GM12873 (cell line): ENCODE measurements around the gene MAP3K9.

Experiments used
- TF ChIP-seq, protein P1 (sequence below): IDR thresholded peaks from 2 replicates; pipeline ENCODE4 v1.5.1; 2012; ENCODE audit warnings: low read depth, mild to moderate bottlenecking, moderate library complexity, low read length, control low read depth; ENCODE audit not compliant: insufficient read depth; ENCODE audit errors: missing control alignments

The MAP3K9 gene

DNA sequence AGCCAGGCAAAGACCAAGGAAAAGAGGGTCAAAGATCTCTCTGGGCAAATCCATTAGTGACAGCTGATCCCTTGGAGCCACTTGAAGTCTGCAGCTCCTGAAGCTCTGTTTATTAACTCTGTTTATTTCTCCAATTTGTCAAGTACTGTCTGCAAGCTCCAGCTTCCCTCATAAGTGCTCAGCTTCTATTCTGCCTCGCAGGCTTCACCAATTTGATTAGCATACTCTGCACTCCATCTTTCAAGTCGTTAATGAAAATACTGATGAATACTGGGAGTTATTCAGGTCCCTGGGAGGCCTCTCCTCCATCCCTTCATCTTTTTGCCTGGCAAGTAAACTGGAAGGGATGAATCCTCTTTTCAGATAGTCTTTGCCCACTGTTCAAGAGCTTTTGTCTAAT lies 113.3 kb downstream of the MAP3K9 start:
- TF ChIP-seq, protein P1, sequence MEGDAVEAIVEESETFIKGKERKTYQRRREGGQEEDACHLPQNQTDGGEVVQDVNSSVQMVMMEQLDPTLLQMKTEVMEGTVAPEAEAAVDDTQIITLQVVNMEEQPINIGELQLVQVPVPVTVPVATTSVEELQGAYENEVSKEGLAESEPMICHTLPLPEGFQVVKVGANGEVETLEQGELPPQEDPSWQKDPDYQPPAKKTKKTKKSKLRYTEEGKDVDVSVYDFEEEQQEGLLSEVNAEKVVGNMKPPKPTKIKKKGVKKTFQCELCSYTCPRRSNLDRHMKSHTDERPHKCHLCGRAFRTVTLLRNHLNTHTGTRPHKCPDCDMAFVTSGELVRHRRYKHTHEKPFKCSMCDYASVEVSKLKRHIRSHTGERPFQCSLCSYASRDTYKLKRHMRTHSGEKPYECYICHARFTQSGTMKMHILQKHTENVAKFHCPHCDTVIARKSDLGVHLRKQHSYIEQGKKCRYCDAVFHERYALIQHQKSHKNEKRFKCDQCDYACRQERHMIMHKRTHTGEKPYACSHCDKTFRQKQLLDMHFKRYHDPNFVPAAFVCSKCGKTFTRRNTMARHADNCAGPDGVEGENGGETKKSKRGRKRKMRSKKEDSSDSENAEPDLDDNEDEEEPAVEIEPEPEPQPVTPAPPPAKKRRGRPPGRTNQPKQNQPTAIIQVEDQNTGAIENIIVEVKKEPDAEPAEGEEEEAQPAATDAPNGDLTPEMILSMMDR, result no peak

DNA sequence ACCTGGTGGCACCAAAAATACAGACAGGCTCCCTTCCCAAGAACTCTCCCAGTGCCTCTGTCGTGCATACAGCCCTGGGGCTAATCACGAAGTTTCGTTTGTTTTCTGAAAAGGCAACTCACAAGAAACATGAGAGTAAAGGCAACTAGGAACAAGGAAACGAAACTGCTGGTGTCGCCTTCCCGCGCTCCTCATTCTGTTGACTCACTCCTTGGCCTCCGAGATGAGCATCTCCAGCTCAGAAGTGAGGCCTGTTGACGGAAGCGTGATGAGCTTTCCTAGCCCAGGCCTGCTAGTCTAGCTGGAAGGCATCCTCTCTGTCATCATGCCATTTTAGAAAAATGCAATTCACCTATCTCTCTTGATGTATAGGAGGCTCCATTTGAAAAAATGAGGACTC lies 117.1 kb downstream of the MAP3K9 start:
- TF ChIP-seq, protein P1, result no peak

DNA sequence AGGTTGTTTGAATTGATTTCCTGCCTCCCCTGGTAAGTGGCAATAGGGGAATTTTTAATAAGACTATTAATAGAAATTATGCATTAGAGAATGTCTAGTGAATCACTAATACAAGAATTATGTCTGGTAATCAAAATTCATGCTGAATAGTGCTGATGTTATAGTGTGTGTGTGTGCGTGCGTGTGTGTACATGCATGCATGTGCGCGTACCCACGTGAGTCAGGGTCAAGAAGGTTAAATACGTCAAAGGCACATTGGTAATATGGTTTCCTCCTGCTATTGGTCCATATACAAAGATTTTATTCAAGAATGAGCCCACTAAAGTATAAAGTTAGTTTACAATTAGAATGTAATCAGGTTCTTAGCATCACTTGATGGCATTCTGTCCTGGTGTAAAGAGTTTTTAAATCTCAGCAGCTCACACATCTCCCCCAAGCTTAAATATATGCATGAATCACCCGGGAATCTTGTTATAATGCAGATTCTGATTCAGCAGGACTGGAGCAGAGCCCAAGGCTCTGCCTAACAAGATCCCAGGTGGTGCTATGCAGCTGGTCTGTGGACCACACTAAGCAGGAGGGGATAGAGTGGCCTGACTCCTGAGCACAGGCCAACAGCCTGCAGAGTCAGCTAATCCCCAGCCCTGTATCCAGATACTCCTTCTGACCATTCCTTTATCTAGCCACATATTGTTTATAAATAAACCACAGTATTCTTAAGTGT lies 123.7 kb downstream of the MAP3K9 start:
- TF ChIP-seq, protein P1, result no peak

DNA sequence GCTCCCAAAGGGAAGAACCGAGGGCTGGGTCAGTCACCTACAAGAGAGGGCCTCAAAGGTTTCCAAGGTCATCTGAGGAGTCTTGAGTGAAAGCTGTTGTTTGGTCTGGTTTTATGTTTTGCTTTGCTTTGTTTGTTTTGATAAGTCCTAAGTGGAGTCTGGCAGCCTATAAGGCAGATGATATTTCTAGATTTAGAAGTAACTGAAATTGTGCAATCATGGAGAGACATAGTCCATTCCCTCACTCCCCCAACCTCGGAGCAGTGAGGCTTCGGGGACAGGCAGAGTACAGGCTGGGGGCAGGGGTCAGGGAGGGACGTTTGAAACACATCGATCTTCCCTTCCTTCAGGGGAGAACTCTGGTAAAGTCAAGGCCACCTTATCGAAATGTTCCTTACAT lies 125.3 kb downstream of the MAP3K9 start:
- TF ChIP-seq, protein P1, result no peak

DNA sequence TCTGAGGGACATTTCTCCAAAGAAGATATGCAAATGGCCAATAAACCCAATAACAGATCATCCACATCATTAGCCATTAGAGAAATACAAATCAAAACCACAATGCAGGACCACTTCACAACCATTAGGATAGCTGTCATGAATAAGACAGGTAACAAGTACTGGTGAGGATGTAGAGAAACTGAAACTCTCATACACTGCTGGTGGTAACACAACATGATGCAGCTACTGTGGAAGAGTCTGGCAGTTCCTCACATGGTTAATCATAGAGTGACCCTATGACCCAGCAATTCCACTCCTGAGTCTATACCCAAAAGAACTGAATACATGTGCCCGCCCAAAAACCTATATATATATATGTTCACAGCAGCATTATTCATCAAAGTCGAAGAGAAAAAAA lies 128.6 kb downstream of the MAP3K9 start:
- TF ChIP-seq, protein P1, result no peak

DNA sequence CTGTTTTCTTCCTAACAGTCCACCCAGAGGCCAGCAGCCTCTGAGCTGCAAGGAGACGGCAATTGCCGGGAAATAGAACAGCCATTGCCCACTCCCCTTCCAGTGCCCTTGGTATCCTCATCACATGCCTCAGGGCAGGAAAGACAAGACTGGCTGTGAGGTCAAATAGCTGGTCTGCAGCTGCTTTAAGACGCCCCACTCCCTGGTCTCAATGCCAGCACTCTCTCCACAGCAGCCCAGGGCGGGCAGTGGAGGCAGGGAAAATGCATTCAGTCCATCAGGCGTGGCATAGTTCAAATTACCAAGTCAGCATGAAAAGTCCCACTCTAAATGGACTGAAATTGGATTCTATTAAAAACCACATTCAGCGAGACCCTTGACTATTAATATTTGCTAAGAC lies 132.0 kb downstream of the MAP3K9 start:
- TF ChIP-seq, protein P1, result no peak
